Measurements from ENCODE around the gene OR3A2. TPM values are rescaled to one million over a fixed set of nuclear protein-coding genes. Genes with fewer than 3 reads are reported as not detected.
"Not testable (repeated sequence)": the region's sequence is repeated elsewhere in the genome, so short reads cannot be mapped to it uniquely, and the experiment has no call there.

Gene OR3A2
- total RNA-seq, 3 donors from 2014 or later, result 1.3 TPM; not detected in 2

- H3K36me3 ChIP-seq (ENCODE audit: low read depth), result no peaks in the 10 kb centered on the region
- intact Hi-C loops (cut with DNase I, micrococcal nuclease), result no loop called here
- no peak for DNase-seq
- no peak for TF ChIP-seq CTCF (IDR thresholded peaks at IDR 0.05)
- H3K4me1 ChIP-seq (ENCODE audit: low read depth), result no peaks in the 10 kb centered on the region
- ATAC-seq, result no peak
- H3K4me3 ChIP-seq, result no peak overlapping the region
- H3K9me3 ChIP-seq, result no peaks in the 10 kb centered on the region
Observed at GRCh38 chr17:3271072-3271848, 114.8 kb downstream of the OR3A2 start.

DNA sequence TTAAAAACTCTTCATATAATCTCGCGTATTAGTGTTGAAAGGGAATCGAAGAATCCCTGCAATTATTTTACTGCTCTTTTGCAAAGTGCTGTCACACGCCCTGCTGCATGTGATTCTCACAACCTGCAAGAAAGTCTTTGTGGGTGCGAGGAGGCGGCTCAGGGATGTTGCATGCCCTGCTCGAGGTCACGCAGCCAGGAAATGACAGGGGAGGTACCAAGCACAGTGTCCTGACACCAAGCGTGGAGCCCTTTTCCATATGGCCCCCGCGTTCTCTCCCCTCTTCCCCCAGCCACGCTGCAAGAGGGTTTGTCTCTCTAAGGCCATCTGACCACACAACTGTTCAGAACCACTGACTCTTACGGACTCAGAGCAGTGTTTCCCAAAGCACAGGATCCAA, 125.5 kb downstream of the OR3A2 start:
- intact Hi-C loops (cut with DNase I, micrococcal nuclease), result no loop called here
- no peak for TF ChIP-seq CTCF (IDR thresholded peaks at IDR 0.05)
- DNase-seq (no peak), ATAC-seq (no peak)
- Histone ChIP-seq H3K4me3 (no peak overlapping the region), H3K4me1 (ENCODE audit: low read depth) (no peaks in the 10 kb centered on the region), H3K9me3 (no peaks in the 10 kb centered on the region), H3K36me3 (ENCODE audit: low read depth) (no peaks in the 10 kb centered on the region)

GRCh38 chr17:3260163-3260562, 125.9 kb downstream of the OR3A2 start:
- intact Hi-C loops (cut with DNase I, micrococcal nuclease), result no loop called here
- H3K4me1 ChIP-seq (ENCODE audit: low read depth), result no peaks in the 10 kb centered on the region
- no peak overlapping the region for H3K4me3 ChIP-seq
- no peaks in the 10 kb centered on the region for H3K9me3 ChIP-seq
- no peak for ATAC-seq
- no peaks in the 10 kb centered on the region for H3K36me3 ChIP-seq (ENCODE audit: low read depth)
- DNase-seq, result no peak
- no peak for TF ChIP-seq CTCF (IDR thresholded peaks at IDR 0.05)

- ATAC-seq (no peak), DNase-seq (no peak)
- Histone ChIP-seq H3K4me1 (ENCODE audit: low read depth) (no peaks in the 10 kb centered on the region), H3K4me3 (no peak overlapping the region), H3K9me3 (no peaks in the 10 kb centered on the region), H3K36me3 (ENCODE audit: low read depth) (no peaks in the 10 kb centered on the region)
- TF ChIP-seq CTCF (IDR thresholded peaks at IDR 0.05), result no peak
- intact Hi-C loops (cut with DNase I, micrococcal nuclease), result no loop called here
Observed at GRCh38 chr17:3256575-3256974, 129.5 kb downstream of the OR3A2 start.

DNA sequence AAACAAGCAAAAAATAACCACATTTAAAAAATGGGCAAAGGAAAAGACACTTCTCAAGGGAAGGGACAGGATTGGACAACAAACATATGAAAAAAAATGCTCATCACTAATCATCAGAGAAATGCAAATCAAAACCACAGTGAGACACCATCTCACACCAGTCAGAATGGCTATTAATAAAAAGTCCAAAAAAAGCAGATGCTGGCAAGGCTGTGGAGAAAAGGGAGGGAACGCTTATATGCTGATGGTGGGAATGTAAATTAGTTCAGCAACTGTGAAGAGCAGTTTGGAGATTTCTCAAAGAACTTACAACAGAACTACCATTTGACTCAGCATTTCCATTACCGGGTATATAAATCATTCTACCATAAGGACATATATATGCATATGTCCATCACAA, 137.1 kb downstream of the OR3A2 start:
- DNase-seq; H3K4me1 ChIP-seq (ENCODE audit: low read depth); H3K36me3 ChIP-seq (ENCODE audit: low read depth); ATAC-seq; intact Hi-C loops (cut with DNase I, micrococcal nuclease); H3K4me3 ChIP-seq; H3K9me3 ChIP-seq: not testable (repeated sequence)

GRCh38 chr17:3244841-3245240, 141.3 kb downstream of the OR3A2 start:
- H3K9me3 ChIP-seq; intact Hi-C loops (cut with DNase I, micrococcal nuclease); ATAC-seq: not testable (repeated sequence)

DNA sequence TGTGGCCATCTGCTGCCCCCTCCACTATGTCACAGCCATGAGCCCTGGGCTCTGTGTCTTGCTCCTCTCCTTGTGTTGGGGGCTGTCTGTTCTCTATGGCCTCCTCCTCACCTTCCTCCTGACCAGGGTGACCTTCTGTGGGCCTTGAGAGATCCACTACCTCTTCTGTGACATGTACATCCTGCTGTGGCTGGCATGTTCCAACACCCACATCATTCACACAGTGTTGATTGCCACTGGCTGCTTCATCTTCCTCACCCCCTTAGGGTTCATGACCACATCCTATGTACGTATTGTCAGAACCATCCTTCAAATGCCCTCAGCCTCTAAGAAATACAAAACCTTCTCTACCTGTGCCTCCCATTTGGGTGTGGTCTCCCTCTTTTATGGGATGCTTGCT, 145.1 kb downstream of the OR3A2 start:
- DNase-seq; ATAC-seq; intact Hi-C loops (cut with DNase I, micrococcal nuclease); H3K4me3 ChIP-seq; H3K9me3 ChIP-seq; H3K36me3 ChIP-seq (ENCODE audit: low read depth); H3K4me1 ChIP-seq (ENCODE audit: low read depth): not testable (repeated sequence)

More at GRCh38 chr17:3244841-3245240, 141.3 kb downstream of the OR3A2 start:
- H3K36me3 ChIP-seq (ENCODE audit: low read depth); DNase-seq; H3K4me1 ChIP-seq (ENCODE audit: low read depth); H3K4me3 ChIP-seq: not testable (repeated sequence)

- intact Hi-C loops (cut with DNase I, micrococcal nuclease); H3K4me3 ChIP-seq; H3K4me1 ChIP-seq (ENCODE audit: low read depth); H3K9me3 ChIP-seq; H3K36me3 ChIP-seq (ENCODE audit: low read depth): not testable (repeated sequence)
- ATAC-seq (peak; percentile 61), DNase-seq (peak in 1 of 3 donors; percentile 14)
Observed at GRCh38 chr17:3238685-3239084, 147.4 kb downstream of the OR3A2 start.

- H3K9me3 ChIP-seq; ATAC-seq; H3K36me3 ChIP-seq (ENCODE audit: low read depth); intact Hi-C loops (cut with DNase I, micrococcal nuclease); DNase-seq; H3K4me3 ChIP-seq; H3K4me1 ChIP-seq (ENCODE audit: low read depth): not testable (repeated sequence)
Observed at GRCh38 chr17:3232300-3232699, 153.8 kb downstream of the OR3A2 start.
